ENCODE results near the gene MRPL3. TPM values are rescaled to one million over a fixed set of nuclear protein-coding genes. Genes with fewer than 3 reads are reported as not detected.

Gene MRPL3
- polyA plus RNA-seq, 1 of the 3 experiments (the other 2 are of a cell fraction) = 73.7 TPM

DNA sequence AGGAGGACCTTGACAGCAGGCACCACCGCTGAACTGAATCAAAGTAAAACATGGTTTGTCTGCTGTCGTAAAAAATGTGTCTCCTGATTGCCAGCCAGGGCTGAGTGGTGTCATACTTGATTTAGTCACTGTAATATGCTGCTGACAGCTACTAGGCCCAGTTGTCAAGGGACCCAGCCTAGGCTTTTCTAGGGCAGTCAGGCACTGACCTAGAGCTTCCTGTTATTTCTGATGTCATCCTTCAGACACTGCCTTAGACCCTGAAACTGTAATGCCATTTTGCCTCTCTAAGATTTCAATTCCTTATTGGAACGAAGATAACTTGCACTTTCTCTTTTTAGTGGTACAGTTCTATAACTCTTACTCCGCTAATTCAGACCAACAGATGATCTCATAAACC, 2.6 kb upstream of the MRPL3 start:
- no peaks in the 10 kb centered on the region for H3K9me3 ChIP-seq
- POLR2A ChIA-PET = no interaction called here
- H3F3A ChIP-seq (replicated peaks; ENCODE audit: insufficient read depth) = no peaks in the 10 kb centered on the region
- no peak overlapping the region for H3K9ac ChIP-seq
- peaks cover 0 to 12% of the 10 kb centered on the region in 2 experiments; a peak in 2 of 4 replicates for H3K4me1 ChIP-seq (ENCODE audit: control insufficient read depth in 1 of 2, insufficient read depth in 2 of 2, low read depth in 1 of 2, low read length in 1 of 2)
- H2AFZ ChIP-seq (ENCODE audit: low read depth) = peak overlapping the region; percentile 22; the same call in 1 of the 2 replicates
- CTCF ChIA-PET = interaction anchor here (1.3 kb wide), 1 partner anchor 32 kb away, joined by 3 read pairs; no protein-coding TSS in a partner anchor
- WGBS (ENCODE audit: low lambda C conversion rate) = 59% methylated on average over 4 of the region's 4 CpGs
- H3K4me3 ChIP-seq (ENCODE audit: low read depth in 2 of 2, low read length in 1 of 2) = no peak overlapping the region
- H3K4me2 ChIP-seq = no peak overlapping the region
- H4K20me1 ChIP-seq (ENCODE audit: insufficient read depth) = no peaks in the 10 kb centered on the region
- DNase-seq = no peak
- H3K27me3 ChIP-seq (ENCODE audit: insufficient read depth) = no peaks in the 10 kb centered on the region
- peaks cover 10% of the 10 kb centered on the region in 2 experiments for H3K36me3 ChIP-seq (replicated peaks in 1 of 2; ENCODE audit: control insufficient read depth in 1 of 2, insufficient read depth in 2 of 2, low read length in 1 of 2)
- peaks cover 27% of the 10 kb centered on the region for H3K79me2 ChIP-seq (ENCODE audit: insufficient read depth)
- H3K27ac ChIP-seq (ENCODE audit: low read depth in 2 of 2, low read length in 1 of 2) = no peak overlapping the region
- no peaks in the 10 kb centered on the region for H3K9me2 ChIP-seq
- TF ChIP-seq GATA2 (CRISPR knock-in tag; IDR thresholded peaks at IDR 0.05) (no peak), JUND (IDR thresholded peaks at IDR 0.05) (no peak), RFX5 (IDR thresholded peaks at IDR 0.05; ENCODE audit: low read length) (no peak), SMC3 (IDR thresholded peaks at IDR 0.05; ENCODE audit: low read depth, low read length) (no peak), TAF1 (IDR thresholded peaks at IDR 0.05; ENCODE audit: borderline replicate concordance, low read depth, low read length) (no peak), NFIC (IDR thresholded peaks at IDR 0.05; ENCODE audit: borderline replicate concordance) (no peak), CHD2 (IDR thresholded peaks at IDR 0.05; ENCODE audit: low read length, partially characterized antibody) (no peak), TCF12 (IDR thresholded peaks at IDR 0.05) (no peak), POLR2AphosphoS5 (IDR thresholded peaks at IDR 0.05; ENCODE audit: low read depth, low read length) (no peak), EZH2phosphoT487 (IDR thresholded peaks at IDR 0.05; ENCODE audit: borderline replicate concordance, low read depth) (no peak), NRF1 (IDR thresholded peaks at IDR 0.05; ENCODE audit: low read depth, low read length) (no peak)
- TF ChIP-seq, protein P1, sequence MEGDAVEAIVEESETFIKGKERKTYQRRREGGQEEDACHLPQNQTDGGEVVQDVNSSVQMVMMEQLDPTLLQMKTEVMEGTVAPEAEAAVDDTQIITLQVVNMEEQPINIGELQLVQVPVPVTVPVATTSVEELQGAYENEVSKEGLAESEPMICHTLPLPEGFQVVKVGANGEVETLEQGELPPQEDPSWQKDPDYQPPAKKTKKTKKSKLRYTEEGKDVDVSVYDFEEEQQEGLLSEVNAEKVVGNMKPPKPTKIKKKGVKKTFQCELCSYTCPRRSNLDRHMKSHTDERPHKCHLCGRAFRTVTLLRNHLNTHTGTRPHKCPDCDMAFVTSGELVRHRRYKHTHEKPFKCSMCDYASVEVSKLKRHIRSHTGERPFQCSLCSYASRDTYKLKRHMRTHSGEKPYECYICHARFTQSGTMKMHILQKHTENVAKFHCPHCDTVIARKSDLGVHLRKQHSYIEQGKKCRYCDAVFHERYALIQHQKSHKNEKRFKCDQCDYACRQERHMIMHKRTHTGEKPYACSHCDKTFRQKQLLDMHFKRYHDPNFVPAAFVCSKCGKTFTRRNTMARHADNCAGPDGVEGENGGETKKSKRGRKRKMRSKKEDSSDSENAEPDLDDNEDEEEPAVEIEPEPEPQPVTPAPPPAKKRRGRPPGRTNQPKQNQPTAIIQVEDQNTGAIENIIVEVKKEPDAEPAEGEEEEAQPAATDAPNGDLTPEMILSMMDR (IDR thresholded peaks at IDR 0.05) = no peak
- TF ChIP-seq, protein P2, sequence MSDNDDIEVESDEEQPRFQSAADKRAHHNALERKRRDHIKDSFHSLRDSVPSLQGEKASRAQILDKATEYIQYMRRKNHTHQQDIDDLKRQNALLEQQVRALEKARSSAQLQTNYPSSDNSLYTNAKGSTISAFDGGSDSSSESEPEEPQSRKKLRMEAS (IDR thresholded peaks at IDR 0.05; ENCODE audit: low read depth) = no peak
- TF ChIP-seq, protein P3, sequence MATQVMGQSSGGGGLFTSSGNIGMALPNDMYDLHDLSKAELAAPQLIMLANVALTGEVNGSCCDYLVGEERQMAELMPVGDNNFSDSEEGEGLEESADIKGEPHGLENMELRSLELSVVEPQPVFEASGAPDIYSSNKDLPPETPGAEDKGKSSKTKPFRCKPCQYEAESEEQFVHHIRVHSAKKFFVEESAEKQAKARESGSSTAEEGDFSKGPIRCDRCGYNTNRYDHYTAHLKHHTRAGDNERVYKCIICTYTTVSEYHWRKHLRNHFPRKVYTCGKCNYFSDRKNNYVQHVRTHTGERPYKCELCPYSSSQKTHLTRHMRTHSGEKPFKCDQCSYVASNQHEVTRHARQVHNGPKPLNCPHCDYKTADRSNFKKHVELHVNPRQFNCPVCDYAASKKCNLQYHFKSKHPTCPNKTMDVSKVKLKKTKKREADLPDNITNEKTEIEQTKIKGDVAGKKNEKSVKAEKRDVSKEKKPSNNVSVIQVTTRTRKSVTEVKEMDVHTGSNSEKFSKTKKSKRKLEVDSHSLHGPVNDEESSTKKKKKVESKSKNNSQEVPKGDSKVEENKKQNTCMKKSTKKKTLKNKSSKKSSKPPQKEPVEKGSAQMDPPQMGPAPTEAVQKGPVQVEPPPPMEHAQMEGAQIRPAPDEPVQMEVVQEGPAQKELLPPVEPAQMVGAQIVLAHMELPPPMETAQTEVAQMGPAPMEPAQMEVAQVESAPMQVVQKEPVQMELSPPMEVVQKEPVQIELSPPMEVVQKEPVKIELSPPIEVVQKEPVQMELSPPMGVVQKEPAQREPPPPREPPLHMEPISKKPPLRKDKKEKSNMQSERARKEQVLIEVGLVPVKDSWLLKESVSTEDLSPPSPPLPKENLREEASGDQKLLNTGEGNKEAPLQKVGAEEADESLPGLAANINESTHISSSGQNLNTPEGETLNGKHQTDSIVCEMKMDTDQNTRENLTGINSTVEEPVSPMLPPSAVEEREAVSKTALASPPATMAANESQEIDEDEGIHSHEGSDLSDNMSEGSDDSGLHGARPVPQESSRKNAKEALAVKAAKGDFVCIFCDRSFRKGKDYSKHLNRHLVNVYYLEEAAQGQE (IDR thresholded peaks at IDR 0.05; ENCODE audit: low read depth, low read length) = no peak
